ENCODE results near the gene SREBF1. TPM values are rescaled to one million over a fixed set of nuclear protein-coding genes. Genes with fewer than 3 reads are reported as not detected.

Gene SREBF1
- total RNA-seq, 1 donor from 2014 or later = 81.2 TPM

DNA sequence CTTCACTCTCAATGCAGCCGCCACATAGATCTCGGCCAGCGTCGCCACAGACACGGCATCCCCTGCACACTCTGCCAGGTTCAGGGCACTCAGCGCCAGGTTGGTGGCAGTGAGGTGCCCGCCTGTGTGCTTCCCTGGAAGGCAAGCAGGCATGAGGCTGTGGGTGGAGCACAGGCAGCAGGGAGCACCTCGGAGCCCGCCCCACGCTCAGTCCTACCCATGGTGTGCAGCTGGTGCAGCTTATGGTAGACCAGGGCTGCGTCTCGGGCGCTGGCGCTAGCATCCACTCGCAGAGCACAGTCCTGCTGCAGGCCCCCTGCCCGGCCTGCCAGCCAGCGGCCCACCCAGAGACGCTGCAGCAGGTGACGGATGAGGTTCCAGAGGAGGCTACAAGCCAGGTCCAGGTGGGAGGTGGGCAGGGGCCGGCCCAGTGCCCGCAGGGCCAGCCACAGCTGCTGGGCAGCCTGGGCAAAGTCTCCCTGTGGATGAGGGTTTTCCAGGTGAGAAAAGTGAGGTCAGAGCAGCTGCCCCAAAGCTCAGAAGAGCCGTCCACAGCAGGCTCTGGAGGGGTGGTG, 20.5 kb downstream of the SREBF1 start:
- Mint-ChIP-seq H3K4me1 (ENCODE audit: unreplicated experiment) (peaks cover 29% of the 10 kb centered on the region), H3K9me3 (no peaks in the 10 kb centered on the region), H3K4me3 (no peak overlapping the region), H3K27me3 (no peaks in the 10 kb centered on the region), H3K27ac (peak overlapping the region; percentile 79), H3K36me3 (no peaks in the 10 kb centered on the region)
- DNase-seq (ENCODE audit: extremely low spot score, unreplicated experiment) = no peak
- TF ChIP-seq, protein P1, sequence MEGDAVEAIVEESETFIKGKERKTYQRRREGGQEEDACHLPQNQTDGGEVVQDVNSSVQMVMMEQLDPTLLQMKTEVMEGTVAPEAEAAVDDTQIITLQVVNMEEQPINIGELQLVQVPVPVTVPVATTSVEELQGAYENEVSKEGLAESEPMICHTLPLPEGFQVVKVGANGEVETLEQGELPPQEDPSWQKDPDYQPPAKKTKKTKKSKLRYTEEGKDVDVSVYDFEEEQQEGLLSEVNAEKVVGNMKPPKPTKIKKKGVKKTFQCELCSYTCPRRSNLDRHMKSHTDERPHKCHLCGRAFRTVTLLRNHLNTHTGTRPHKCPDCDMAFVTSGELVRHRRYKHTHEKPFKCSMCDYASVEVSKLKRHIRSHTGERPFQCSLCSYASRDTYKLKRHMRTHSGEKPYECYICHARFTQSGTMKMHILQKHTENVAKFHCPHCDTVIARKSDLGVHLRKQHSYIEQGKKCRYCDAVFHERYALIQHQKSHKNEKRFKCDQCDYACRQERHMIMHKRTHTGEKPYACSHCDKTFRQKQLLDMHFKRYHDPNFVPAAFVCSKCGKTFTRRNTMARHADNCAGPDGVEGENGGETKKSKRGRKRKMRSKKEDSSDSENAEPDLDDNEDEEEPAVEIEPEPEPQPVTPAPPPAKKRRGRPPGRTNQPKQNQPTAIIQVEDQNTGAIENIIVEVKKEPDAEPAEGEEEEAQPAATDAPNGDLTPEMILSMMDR (conservative IDR thresholded peaks at IDR 0.05) = no peak

DNA sequence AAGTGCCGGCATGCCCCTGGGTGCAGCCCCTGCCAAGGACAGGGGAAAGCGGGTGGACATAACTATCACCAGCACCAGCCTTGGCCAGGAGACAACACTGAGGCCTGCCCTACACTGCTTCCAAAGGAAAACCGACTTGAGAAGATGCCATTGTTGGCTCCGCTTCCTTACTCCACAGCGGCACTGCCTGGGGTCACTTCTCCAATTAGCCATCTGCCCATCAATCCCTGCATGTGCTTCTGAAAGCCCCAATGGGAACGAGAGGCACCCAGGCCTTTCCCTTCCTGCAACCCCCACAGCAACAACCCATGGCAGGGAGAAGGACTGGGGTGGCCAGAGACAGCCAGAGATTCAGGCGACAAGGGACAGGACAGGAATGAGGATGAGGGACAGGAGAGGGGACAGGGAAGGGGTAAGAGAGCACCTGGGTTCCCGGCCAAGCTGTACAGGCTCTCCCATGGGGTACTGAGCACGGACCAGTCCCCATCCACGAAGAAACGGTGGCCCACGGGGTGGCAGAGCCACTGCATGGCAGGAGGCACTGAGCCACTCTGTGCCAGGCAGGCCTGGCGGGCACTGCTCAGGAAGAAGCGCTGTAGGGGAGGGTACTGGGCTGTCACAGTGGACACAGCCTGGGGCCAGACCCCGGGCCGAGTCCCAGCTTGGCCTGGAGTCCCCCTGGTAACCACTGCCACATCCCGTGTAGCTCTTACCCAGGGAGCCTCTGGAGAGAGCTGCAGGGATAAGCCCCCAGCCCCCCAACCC, 21.2 kb downstream of the SREBF1 start:
- Mint-ChIP-seq H3K9me3 (no peaks in the 10 kb centered on the region), H3K36me3 (no peaks in the 10 kb centered on the region), H3K27me3 (no peaks in the 10 kb centered on the region), H3K4me3 (peak overlapping the region; percentile 59), H3K27ac (peak overlapping the region; percentile 81), H3K4me1 (ENCODE audit: unreplicated experiment) (peaks cover 33% of the 10 kb centered on the region)
- DNase-seq (ENCODE audit: extremely low spot score, unreplicated experiment) = no peak
- TF ChIP-seq, protein P1 (conservative IDR thresholded peaks at IDR 0.05) = no peak

DNA sequence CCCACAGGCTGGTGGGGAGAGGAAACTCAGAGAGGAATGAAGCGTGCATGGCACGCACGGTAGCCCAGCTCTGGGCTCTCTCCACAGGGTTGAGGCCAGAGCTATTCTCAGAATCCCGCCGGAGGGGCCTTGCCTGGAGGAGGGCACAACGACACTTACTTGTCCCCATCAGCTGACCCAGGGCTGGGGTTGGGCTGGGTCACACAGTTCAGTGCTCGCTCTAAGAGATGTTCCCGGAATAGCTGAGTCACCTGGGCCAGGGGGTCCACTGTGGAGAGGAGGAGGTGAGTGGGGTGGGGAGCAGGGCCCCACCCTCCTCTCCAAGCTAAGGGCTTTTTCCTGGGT, 21.8 kb downstream of the SREBF1 start:
- H3K36me3 Mint-ChIP-seq = no peaks in the 10 kb centered on the region
- peak overlapping the region; percentile 81 for H3K27ac Mint-ChIP-seq
- H3K27me3 Mint-ChIP-seq = no peaks in the 10 kb centered on the region
- no peak for DNase-seq (ENCODE audit: extremely low spot score, unreplicated experiment)
- TF ChIP-seq, protein P1 (conservative IDR thresholded peaks at IDR 0.05) = no peak
- peaks cover 33% of the 10 kb centered on the region for H3K4me1 Mint-ChIP-seq (ENCODE audit: unreplicated experiment)
- H3K9me3 Mint-ChIP-seq = no peaks in the 10 kb centered on the region
- H3K4me3 Mint-ChIP-seq = no peak overlapping the region

DNA sequence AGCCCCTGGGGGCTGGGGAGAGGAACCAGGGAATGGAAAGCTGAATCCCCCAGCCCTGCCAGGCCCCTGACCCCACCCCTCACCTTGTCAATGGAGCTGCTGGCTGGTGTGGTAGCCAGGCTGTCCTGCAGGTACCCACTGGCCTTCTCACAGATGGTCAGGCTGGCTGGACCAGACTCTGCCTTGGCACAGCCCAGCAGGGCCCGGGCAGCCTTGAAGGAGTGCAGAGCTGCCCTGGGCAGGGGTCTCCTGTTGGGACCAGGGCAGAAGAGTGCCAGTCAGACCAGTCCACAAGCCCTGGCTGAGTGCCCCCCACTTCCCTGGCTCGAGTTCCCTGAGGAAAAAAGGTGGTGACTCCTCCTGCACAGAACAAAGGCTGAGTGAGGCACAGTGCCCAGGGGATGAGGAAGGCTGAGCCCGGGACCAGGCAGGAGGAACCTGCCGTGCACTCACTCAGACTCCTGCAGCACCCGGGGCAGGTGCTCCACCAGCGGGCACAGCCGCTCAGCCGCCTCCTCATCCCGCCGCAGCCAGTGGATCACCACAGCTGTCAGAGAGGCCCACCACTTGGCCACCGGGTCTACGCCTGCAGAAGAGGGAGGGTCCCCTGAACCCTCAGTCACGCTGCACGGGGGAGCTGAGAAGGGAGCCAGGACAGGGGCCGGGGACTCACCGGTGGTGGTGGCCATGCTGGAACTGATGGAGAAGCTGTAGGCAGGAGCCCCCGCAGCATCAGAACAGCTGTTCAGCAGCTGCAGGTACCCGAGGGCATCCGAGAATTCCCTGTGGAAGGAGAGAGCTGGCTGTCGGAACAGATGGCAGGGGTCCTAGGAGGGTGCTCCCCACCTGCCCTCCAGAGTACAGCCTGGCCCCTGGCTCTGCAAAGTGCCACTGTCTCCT, 22.4 kb downstream of the SREBF1 start:
- TF ChIP-seq, protein P1 (conservative IDR thresholded peaks at IDR 0.05) = no peak
- Mint-ChIP-seq H3K27me3 (no peaks in the 10 kb centered on the region), H3K9me3 (no peaks in the 10 kb centered on the region), H3K4me1 (ENCODE audit: unreplicated experiment) (peaks cover 29% of the 10 kb centered on the region), H3K4me3 (no peak overlapping the region), H3K27ac (peak overlapping the region; percentile 81), H3K36me3 (no peaks in the 10 kb centered on the region)
- no peak for DNase-seq (ENCODE audit: extremely low spot score, unreplicated experiment)

DNA sequence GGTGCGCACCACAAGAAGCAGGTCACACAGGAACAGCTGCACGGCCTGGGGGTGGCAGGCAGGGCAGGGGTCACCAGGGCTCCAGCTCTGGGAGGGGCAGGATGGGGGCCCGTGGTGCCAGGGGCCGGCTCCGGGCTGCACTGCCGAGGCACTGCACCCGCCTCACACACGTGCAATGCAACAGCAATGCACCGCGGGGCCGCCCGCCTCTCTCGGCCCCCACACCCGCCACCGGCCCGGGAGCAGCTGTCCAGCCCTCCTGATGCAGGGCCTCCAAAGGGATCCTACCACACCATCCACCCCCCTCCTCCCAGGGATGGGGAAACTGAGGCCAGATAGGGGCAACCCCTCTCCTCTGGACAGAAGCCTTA, 23.1 kb downstream of the SREBF1 start:
- no peak for DNase-seq (ENCODE audit: extremely low spot score, unreplicated experiment)
- H3K4me1 Mint-ChIP-seq (ENCODE audit: unreplicated experiment) = peaks cover 27% of the 10 kb centered on the region
- TF ChIP-seq, protein P1 (conservative IDR thresholded peaks at IDR 0.05) = no peak
- H3K27me3 Mint-ChIP-seq = no peaks in the 10 kb centered on the region
- H3K9me3 Mint-ChIP-seq = no peaks in the 10 kb centered on the region
- H3K27ac Mint-ChIP-seq = no peak overlapping the region
- H3K36me3 Mint-ChIP-seq = peaks cover 1% of the 10 kb centered on the region
- H3K4me3 Mint-ChIP-seq = no peak overlapping the region
